ENCODE measurements around the gene C11orf68. TPM values are rescaled to one million over a fixed set of nuclear protein-coding genes. Genes with fewer than 3 reads are reported as not detected.

The C11orf68 gene
- total RNA-seq, 4 donors from 2014 or later: 20.8 to 30.7 (median 23.9) TPM

GRCh38 chr11:65868076-65868667 is 50.7 kb downstream of the C11orf68 start:
- DNase-seq: no peak
- H3K36me3 ChIP-seq: peaks cover 0 to 39% of the 10 kb centered on the region in 2 donors

GRCh38 chr11:65867284-65868071 is 51.4 kb downstream of the C11orf68 start:
- peaks cover 0 to 46% of the 10 kb centered on the region in 2 donors for H3K36me3 ChIP-seq
- H3K27ac ChIP-seq: no peak overlapping the region
- H3K4me3 ChIP-seq: no peak overlapping the region
- no peaks in the 10 kb centered on the region for H3K27me3 ChIP-seq
- TF ChIP-seq POLR2A (IDR thresholded peaks at IDR 0.05) (no peak), CTCF (IDR thresholded peaks at IDR 0.05 in 4 of 5, conservative IDR thresholded peaks at IDR 0.05 in 1 of 5) (no peak)
- DNase-seq: no peak
- H3K4me1 ChIP-seq: peaks cover under 1 to 15% of the 10 kb centered on the region in 2 donors
- no peak for ATAC-seq
- in situ Hi-C loops (cut with MboI; ENCODE audit: low sequenced_read_pairs in 4 of 4) (no loop called here), intact Hi-C loops (cut with DNase I; ENCODE audit: low total_unique reads) (no loop called here)
- H3K9me3 ChIP-seq: no peaks in the 10 kb centered on the region

More at GRCh38 chr11:65868076-65868667, 50.7 kb downstream of the C11orf68 start:
- no peak for ATAC-seq
- no peaks in the 10 kb centered on the region for H3K27me3 ChIP-seq
- H3K27ac ChIP-seq: no peak overlapping the region
- no peak overlapping the region for H3K4me3 ChIP-seq
- intact Hi-C loops (cut with DNase I; ENCODE audit: low total_unique reads) (no loop called here), in situ Hi-C loops (cut with MboI; ENCODE audit: low sequenced_read_pairs in 4 of 4) (no loop called here)
- H3K9me3 ChIP-seq: no peaks in the 10 kb centered on the region
- TF ChIP-seq POLR2A (IDR thresholded peaks at IDR 0.05): no peak
- TF ChIP-seq CTCF (IDR thresholded peaks at IDR 0.05 in 4 of 5, conservative IDR thresholded peaks at IDR 0.05 in 1 of 5): no peak
- H3K4me1 ChIP-seq: peaks cover 0 to 18% of the 10 kb centered on the region in 2 donors

Other genes starting within 250 kb of the C11orf68 start
- gene KAT5, start 206.8 kb downstream of the C11orf68 start, total RNA-seq: 10 to 100 TPM; 40.0 to 69.4 (median 50.0) TPM
- gene RNASEH2C, start 198.3 kb downstream of the C11orf68 start, total RNA-seq: 100 to 1,000 TPM in 1 of 4 donors, 10 to 100 TPM in 3; 36.5 to 101 (median 62.4) TPM
- gene AP5B1, start 138.1 kb downstream of the C11orf68 start, total RNA-seq: 10 to 100 TPM; 20.3 to 42.5 (median 29.7) TPM
- under 1 TPM in 1 of 4 donors, not detected in 3; 0.15 TPM for gene OVOL1, start 132.0 kb downstream of the C11orf68 start, total RNA-seq
- under 1 TPM in 1 of 4 donors, not detected in 3; 0.11 TPM for gene SNX32, start 85.1 kb downstream of the C11orf68 start, total RNA-seq
- gene CFL1, start 60.9 kb downstream of the C11orf68 start, total RNA-seq: 100 to 1,000 TPM; 153 to 371 (median 251) TPM
- 10 to 100 TPM; 26.4 to 44.9 (median 34.8) TPM for gene MUS81, start 58.6 kb downstream of the C11orf68 start, total RNA-seq
- gene EFEMP2, start 46.3 kb downstream of the C11orf68 start, total RNA-seq: 10 to 100 TPM; 20.6 to 24.1 (median 22.9) TPM
- gene CTSW, start 39.2 kb downstream of the C11orf68 start, total RNA-seq: under 1 TPM in 3 of 4 donors, not detected in 1; 0.20 to 0.49 (median 0.32) TPM
- 10 to 100 TPM; 39.6 to 79.3 (median 53.0) TPM for gene FIBP, start 30.6 kb downstream of the C11orf68 start, total RNA-seq
- 10 to 100 TPM; 25.4 to 81.3 (median 42.4) TPM for gene CCDC85B, start 28.4 kb downstream of the C11orf68 start, total RNA-seq
- gene FOSL1, start 18.7 kb downstream of the C11orf68 start, total RNA-seq: 1 to 10 TPM in 3 of 4 donors, under 1 TPM in 1; 0.36 to 9.3 (median 5.2) TPM
- gene DRAP1, start 364 bp upstream of the C11orf68 start, total RNA-seq: 100 to 1,000 TPM in 3 of 4 donors, 10 to 100 TPM in 1; 96.7 to 146 (median 110) TPM
- gene TSGA10IP, start 26.4 kb upstream of the C11orf68 start, total RNA-seq: not detected
- gene SART1, start 42.7 kb upstream of the C11orf68 start, total RNA-seq: 10 to 100 TPM; 12.0 to 55.2 (median 33.3) TPM
- gene EIF1AD, start 83.1 kb upstream of the C11orf68 start, total RNA-seq: 10 to 100 TPM; 29.3 to 39.8 (median 35.4) TPM
- gene BANF1, start 83.4 kb upstream of the C11orf68 start, total RNA-seq: 100 to 1,000 TPM in 1 of 4 donors, 10 to 100 TPM in 3; 57.4 to 126 (median 72.1) TPM
- gene CST6, start 92.9 kb upstream of the C11orf68 start, total RNA-seq: 1 to 10 TPM in 2 of 4 donors, under 1 TPM in 1, not detected in 1; 0.71 to 6.0 (median 3.1) TPM
- not detected for gene CATSPER1, start 107.4 kb upstream of the C11orf68 start, total RNA-seq
- under 1 TPM in 1 of 4 donors, not detected in 3; 0.12 TPM for gene GAL3ST3, start 130.1 kb upstream of the C11orf68 start, total RNA-seq
- gene SF3B2, start 133.3 kb upstream of the C11orf68 start, total RNA-seq: 100 to 1,000 TPM in 3 of 4 donors, 10 to 100 TPM in 1; 92.9 to 186 (median 124) TPM
- 10 to 100 TPM in 3 of 4 donors, 1 to 10 TPM in 1; 6.6 to 20.4 (median 16.9) TPM for gene PACS1, start 151.2 kb upstream of the C11orf68 start, total RNA-seq